Measurements from ENCODE around the gene TRIM29. TPM values are rescaled to one million over a fixed set of nuclear protein-coding genes. Genes with fewer than 3 reads are reported as not detected.
"Not testable (repeated sequence)": the region's sequence is repeated elsewhere in the genome, so short reads cannot be mapped to it uniquely, and the experiment has no call there.

Gene TRIM29
- 0.07 TPM in 1 of 2 replicates, not detected in the other for total RNA-seq (2014; rRNA removed; shearing (Covaris generic))
- 0.07 and 1.00 TPM in 2 replicates for polyA plus RNA-seq (2015; cell fraction: cytosol; rRNA removed)
- polyA plus RNA-seq (2015; cell fraction: nucleus; rRNA removed): 0.22 TPM in 1 of 2 replicates, not detected in the other

- no peak for DNase-seq (ENCODE audit: low read depth)
Measured at GRCh38 chr11:120137611-120138521, at the start of gene TRIM29. Gene TRIM29 (minus strand): TSS chr11:120138113. CDS start chr11:120138031, 82 bp downstream.

- peak; percentile 28 for DNase-seq (ENCODE audit: low read depth)
Measured at GRCh38 chr11:120186774-120187591, 49.1 kb upstream of the TRIM29 start.

- no peak for DNase-seq (ENCODE audit: low read depth)
Measured at GRCh38 chr11:120186456-120186773, 48.5 kb upstream of the TRIM29 start.

- DNase-seq (ENCODE audit: low read depth): no peak
Measured at GRCh38 chr11:120185706-120186455, 48.0 kb upstream of the TRIM29 start.

- no peak for DNase-seq (ENCODE audit: low read depth)
Measured at GRCh38 chr11:120184946-120185705, 47.2 kb upstream of the TRIM29 start.

- DNase-seq (ENCODE audit: low read depth): no peak
Measured at GRCh38 chr11:120184371-120184945, 46.5 kb upstream of the TRIM29 start.

- no peak for DNase-seq (ENCODE audit: low read depth)
Measured at GRCh38 chr11:120183701-120184141, 45.8 kb upstream of the TRIM29 start.

- DNase-seq (ENCODE audit: low read depth): peak; percentile 32
Measured at GRCh38 chr11:120182790-120183491, 45.0 kb upstream of the TRIM29 start.

GRCh38 chr11:120182372-120182771 is 44.5 kb upstream of the TRIM29 start:
- no peak for DNase-seq (ENCODE audit: low read depth)

GRCh38 chr11:120181376-120181975 is 43.6 kb upstream of the TRIM29 start:
- no peak for DNase-seq (ENCODE audit: low read depth)

GRCh38 chr11:120180551-120181232 is 42.8 kb upstream of the TRIM29 start:
- DNase-seq (ENCODE audit: low read depth): peak; percentile 81

GRCh38 chr11:120180063-120180462 is 42.1 kb upstream of the TRIM29 start:
- DNase-seq (ENCODE audit: low read depth): not testable (repeated sequence)

- DNase-seq (ENCODE audit: low read depth): no peak
Measured at GRCh38 chr11:120179057-120179672, 41.3 kb upstream of the TRIM29 start.

GRCh38 chr11:120178561-120179056 is 40.7 kb upstream of the TRIM29 start:
- DNase-seq (ENCODE audit: low read depth): peak; percentile 14

- DNase-seq (ENCODE audit: low read depth): no peak
Measured at GRCh38 chr11:120174866-120175265, 37.0 kb upstream of the TRIM29 start.

GRCh38 chr11:120173807-120174206 is 35.9 kb upstream of the TRIM29 start:
- DNase-seq (ENCODE audit: low read depth): no peak

GRCh38 chr11:120173019-120173705 is 35.2 kb upstream of the TRIM29 start:
- no peak for DNase-seq (ENCODE audit: low read depth)
